Measurements from ENCODE around the gene TAAR8.
"Not testable (repeated sequence)": the region's sequence is repeated elsewhere in the genome, so short reads cannot be mapped to it uniquely, and the experiment has no call there.

Gene TAAR8

DNA sequence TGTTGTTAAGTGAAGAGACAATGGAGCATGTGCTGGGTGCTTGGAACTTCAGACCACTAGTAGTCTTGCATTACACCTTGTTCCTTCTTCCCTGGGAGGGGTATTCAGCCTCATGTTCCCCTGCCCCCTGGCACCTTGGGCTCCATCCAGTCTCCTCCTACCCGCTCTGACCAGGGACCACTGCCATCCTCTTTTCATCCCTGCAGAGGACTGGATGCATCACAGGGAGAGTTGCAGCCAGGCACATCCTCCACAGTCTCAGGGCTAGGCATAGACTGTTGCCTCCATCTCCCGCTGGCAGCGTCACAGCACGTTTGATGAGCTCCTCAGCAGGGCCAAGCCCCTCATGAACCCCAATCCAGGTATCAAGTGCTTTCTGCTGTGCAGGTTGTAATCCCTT is 1.3 kb upstream of the TAAR8 start:
- Histone ChIP-seq H3K4me3 (ENCODE audit: low read depth in 1 of 2, low read length in 2 of 2) (no peak overlapping the region), H3K27ac (ENCODE audit: low read length) (no peak overlapping the region), H3K4me1 (ENCODE audit: control insufficient read depth in 1 of 2, insufficient read depth in 2 of 2, low read length in 2 of 2) (no peaks in the 10 kb centered on the region), H3K27me3 (ENCODE audit: low read depth, low read length) (no peaks in the 10 kb centered on the region), H3K9me3 (ENCODE audit: control insufficient read depth in 1 of 2, low read length in 2 of 2) (no peaks in the 10 kb centered on the region), H3K36me3 (ENCODE audit: control insufficient read depth in 1 of 2, insufficient read depth in 2 of 2, low read length in 2 of 2) (no peaks in the 10 kb centered on the region)

DNA sequence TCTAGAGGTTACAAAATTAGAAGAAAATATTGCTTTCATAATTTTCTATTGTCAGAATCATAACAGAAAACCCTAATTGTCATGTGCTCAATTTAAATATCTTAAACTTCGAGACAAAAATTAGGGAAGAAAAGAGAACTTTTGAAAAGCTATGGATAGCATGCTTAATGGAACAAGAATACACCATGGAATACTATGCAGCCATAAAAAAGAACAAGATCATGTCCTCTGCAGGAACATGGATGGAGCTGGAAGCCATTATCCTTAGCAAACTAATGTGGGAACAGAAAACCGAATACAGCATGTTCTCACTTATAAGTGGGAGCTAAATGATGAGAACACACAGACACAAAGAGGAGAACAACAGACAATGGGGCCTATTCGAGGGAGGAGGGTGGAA is 7.6 kb downstream of the TAAR8 start:
- H3K36me3 ChIP-seq (ENCODE audit: control insufficient read depth in 1 of 2, insufficient read depth in 2 of 2, low read length in 2 of 2); H3K27me3 ChIP-seq (ENCODE audit: low read depth, low read length); H3K27ac ChIP-seq (ENCODE audit: low read length); H3K4me1 ChIP-seq (ENCODE audit: control insufficient read depth in 1 of 2, insufficient read depth in 2 of 2, low read length in 2 of 2); H3K4me3 ChIP-seq (ENCODE audit: low read depth in 1 of 2, low read length in 2 of 2); H3K9me3 ChIP-seq (ENCODE audit: control insufficient read depth in 1 of 2, low read length in 2 of 2): not testable (repeated sequence)

DNA sequence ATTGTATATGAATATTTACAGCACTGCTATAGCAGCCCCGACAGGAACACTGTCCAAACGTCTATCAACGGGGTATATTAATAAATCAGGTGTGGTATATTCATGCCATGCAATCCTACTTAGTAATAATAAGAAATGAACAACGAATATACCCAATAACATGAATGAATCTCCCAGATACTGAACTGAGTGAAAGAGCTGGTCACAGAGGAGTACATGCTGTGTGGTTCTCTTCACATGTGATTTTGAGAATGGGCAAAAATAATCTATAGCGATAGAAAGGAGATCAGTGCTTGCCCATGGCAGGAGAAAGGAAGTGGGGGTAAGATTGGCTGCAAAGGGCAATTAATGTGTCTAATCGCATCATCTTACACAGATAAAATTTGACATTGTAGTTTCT is 13.9 kb downstream of the TAAR8 start:
- no peaks in the 10 kb centered on the region for H3K36me3 ChIP-seq (ENCODE audit: control insufficient read depth in 1 of 2, insufficient read depth in 2 of 2, low read length in 2 of 2)

DNA sequence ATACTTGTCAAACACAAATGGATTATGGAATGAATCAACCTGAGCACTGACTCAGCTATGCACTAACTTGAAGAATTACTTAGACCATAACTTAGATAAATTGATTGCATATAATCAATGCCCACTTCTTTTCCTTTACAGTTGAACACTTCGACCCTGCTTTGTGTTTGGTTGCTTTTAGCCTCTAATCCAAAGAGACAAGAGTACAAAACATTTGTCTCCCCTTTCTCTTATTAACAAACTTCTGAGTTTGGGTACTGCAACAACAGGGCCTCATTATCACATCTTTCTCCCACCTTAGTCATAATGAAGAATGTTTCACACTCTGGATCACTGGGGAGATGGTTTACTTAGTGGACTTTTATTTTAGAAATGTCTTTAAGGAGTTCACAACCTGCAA is 15.1 kb downstream of the TAAR8 start:
- H3K27me3 ChIP-seq (ENCODE audit: low read depth, low read length): no peaks in the 10 kb centered on the region
- H3K36me3 ChIP-seq (ENCODE audit: control insufficient read depth in 1 of 2, insufficient read depth in 2 of 2, low read length in 2 of 2): no peaks in the 10 kb centered on the region
- no peaks in the 10 kb centered on the region for H3K9me3 ChIP-seq (ENCODE audit: control insufficient read depth in 1 of 2, low read length in 2 of 2)
- no peak overlapping the region for H3K4me3 ChIP-seq (ENCODE audit: low read depth in 1 of 2, low read length in 2 of 2)
- no peak overlapping the region for H3K27ac ChIP-seq (ENCODE audit: low read length)
- H3K4me1 ChIP-seq (ENCODE audit: control insufficient read depth in 1 of 2, insufficient read depth in 2 of 2, low read length in 2 of 2): no peaks in the 10 kb centered on the region

More for the DNA sequence above, 13.9 kb downstream of the TAAR8 start:
- no peak overlapping the region for H3K4me3 ChIP-seq (ENCODE audit: low read depth in 1 of 2, low read length in 2 of 2)
- H3K27me3 ChIP-seq (ENCODE audit: low read depth, low read length): no peaks in the 10 kb centered on the region
- H3K4me1 ChIP-seq (ENCODE audit: control insufficient read depth in 1 of 2, insufficient read depth in 2 of 2, low read length in 2 of 2): no peaks in the 10 kb centered on the region
- H3K27ac ChIP-seq (ENCODE audit: low read length): no peak overlapping the region
- H3K9me3 ChIP-seq (ENCODE audit: control insufficient read depth in 1 of 2, low read length in 2 of 2): no peaks in the 10 kb centered on the region

DNA sequence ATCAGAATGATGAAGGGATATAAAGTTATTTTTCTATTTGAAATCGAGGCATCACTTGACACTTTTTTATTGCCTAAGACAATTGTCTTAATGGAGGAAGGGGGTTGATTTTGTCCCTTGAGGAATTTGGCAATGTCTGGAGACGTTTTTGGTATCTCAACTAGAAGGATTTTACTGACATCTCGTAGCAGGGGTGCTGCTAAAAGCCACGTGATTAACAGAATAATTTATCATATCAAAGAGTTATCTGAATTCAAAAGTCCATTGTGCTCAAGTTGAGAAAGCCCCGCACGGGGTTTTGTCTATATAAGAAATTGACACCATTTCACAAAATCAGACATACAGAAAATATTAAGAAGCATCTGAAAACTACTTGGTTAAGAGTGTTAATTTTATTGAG is 16.1 kb downstream of the TAAR8 start:
- H3K27ac ChIP-seq (ENCODE audit: low read length): no peak overlapping the region
- no peaks in the 10 kb centered on the region for H3K27me3 ChIP-seq (ENCODE audit: low read depth, low read length)
- H3K36me3 ChIP-seq (ENCODE audit: control insufficient read depth in 1 of 2, insufficient read depth in 2 of 2, low read length in 2 of 2): no peaks in the 10 kb centered on the region
- H3K9me3 ChIP-seq (ENCODE audit: control insufficient read depth in 1 of 2, low read length in 2 of 2): no peaks in the 10 kb centered on the region
- H3K4me3 ChIP-seq (ENCODE audit: low read depth in 1 of 2, low read length in 2 of 2): no peak overlapping the region
- H3K4me1 ChIP-seq (ENCODE audit: control insufficient read depth in 1 of 2, insufficient read depth in 2 of 2, low read length in 2 of 2): no peaks in the 10 kb centered on the region

DNA sequence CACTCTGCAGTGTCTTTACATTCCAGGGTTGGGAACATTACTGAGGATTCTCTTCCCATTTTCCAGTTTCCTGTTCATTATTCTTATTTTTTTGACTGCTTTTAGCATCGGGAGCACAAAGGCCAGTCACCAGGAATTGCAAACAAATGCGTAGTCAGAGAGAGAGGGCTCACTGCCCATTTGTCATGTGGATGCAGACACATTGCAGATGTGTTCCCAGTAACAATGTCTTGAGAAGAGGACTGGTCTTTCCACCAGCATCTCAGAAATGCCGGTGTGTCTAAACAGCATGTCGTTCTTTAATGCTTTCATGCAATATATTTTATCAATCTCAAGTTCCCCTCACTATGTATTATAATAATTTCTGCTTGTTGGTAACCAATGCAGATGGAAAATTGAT is 16.7 kb downstream of the TAAR8 start:
- Histone ChIP-seq H3K4me3 (ENCODE audit: low read depth in 1 of 2, low read length in 2 of 2) (no peak overlapping the region), H3K4me1 (ENCODE audit: control insufficient read depth in 1 of 2, insufficient read depth in 2 of 2, low read length in 2 of 2) (no peaks in the 10 kb centered on the region), H3K27ac (ENCODE audit: low read length) (no peak overlapping the region), H3K27me3 (ENCODE audit: low read depth, low read length) (no peaks in the 10 kb centered on the region), H3K9me3 (ENCODE audit: control insufficient read depth in 1 of 2, low read length in 2 of 2) (no peaks in the 10 kb centered on the region), H3K36me3 (ENCODE audit: control insufficient read depth in 1 of 2, insufficient read depth in 2 of 2, low read length in 2 of 2) (no peaks in the 10 kb centered on the region)

DNA sequence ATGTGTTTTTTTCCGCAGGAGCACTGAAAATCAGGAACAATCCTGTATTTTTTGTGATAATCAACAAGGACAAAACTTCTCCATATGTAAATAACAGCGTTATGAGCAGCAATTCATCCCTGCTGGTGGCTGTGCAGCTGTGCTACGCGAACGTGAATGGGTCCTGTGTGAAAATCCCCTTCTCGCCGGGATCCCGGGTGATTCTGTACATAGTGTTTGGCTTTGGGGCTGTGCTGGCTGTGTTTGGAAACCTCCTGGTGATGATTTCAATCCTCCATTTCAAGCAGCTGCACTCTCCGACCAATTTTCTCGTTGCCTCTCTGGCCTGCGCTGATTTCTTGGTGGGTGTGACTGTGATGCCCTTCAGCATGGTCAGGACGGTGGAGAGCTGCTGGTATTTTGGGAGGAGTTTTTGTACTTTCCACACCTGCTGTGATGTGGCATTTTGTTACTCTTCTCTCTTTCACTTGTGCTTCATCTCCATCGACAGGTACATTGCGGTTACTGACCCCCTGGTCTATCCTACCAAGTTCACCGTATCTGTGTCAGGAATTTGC is 17.8 kb downstream of the TAAR8 start, which contains the start of gene TAAR6:
Gene TAAR6, plus strand, starts transcription at position 102 of the 557 bp plus-strand sequence. Its CDS starts 0 bp downstream, at position 102.
- H3K9me3 ChIP-seq (ENCODE audit: control insufficient read depth in 1 of 2, low read length in 2 of 2): no peaks in the 10 kb centered on the region
- H3K4me3 ChIP-seq (ENCODE audit: low read depth in 1 of 2, low read length in 2 of 2): no peak within 1 kb of the TSS
- H3K27me3 ChIP-seq (ENCODE audit: low read depth, low read length): no peaks in the 10 kb centered on the region
- no peaks in the 10 kb centered on the region for H3K4me1 ChIP-seq (ENCODE audit: control insufficient read depth in 1 of 2, insufficient read depth in 2 of 2, low read length in 2 of 2)
- no peak within 1 kb of the TSS for H3K27ac ChIP-seq (ENCODE audit: low read length)
- H3K36me3 ChIP-seq (ENCODE audit: control insufficient read depth in 1 of 2, insufficient read depth in 2 of 2, low read length in 2 of 2): no peaks in the 10 kb centered on the region

DNA sequence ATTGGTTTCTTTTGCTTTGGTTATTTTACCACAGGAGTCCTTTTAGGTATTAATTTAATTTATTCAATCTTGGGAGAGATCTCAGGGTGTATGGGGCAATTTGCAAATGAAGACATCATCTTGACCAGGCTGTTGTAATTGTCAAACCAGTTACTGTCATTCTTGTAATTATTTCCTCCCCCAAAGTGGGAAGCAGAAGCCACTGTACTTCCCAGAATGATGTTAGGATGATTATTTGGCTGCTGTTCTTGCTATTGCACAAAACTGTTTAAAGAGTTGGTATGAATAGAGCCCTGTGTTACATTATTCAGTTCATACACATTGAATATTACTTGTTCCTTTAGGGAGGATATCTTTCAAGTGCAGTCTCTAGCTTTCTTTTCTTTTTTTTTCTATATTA is 19.3 kb downstream of the TAAR8 start:
- H3K27ac ChIP-seq (ENCODE audit: low read length): no peak overlapping the region
- no peaks in the 10 kb centered on the region for H3K9me3 ChIP-seq (ENCODE audit: control insufficient read depth in 1 of 2, low read length in 2 of 2)
- H3K36me3 ChIP-seq (ENCODE audit: control insufficient read depth in 1 of 2, insufficient read depth in 2 of 2, low read length in 2 of 2): no peaks in the 10 kb centered on the region

DNA sequence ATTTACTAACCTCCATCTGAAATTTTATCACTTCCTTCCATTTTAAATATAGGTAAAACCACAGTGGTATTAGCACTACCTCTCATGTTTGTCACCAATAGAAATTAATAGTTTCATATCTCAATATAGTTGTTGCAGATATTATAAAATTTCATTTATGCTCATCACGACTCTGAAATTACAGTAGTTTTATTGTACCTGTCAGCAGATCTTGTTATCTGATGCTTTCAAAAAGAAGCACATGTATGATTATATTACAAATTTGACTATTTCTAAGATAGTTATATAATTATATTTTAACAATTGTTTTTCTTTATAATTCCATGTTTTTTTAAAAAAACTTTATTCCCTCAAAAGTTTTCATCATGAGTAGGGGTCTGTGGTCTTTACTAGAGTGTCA is 32.2 kb downstream of the TAAR8 start:
- Histone ChIP-seq H3K36me3 (ENCODE audit: control insufficient read depth in 1 of 2, insufficient read depth in 2 of 2, low read length in 2 of 2) (no peaks in the 10 kb centered on the region), H3K27ac (ENCODE audit: low read length) (no peak overlapping the region), H3K27me3 (ENCODE audit: low read depth, low read length) (no peaks in the 10 kb centered on the region), H3K9me3 (ENCODE audit: control insufficient read depth in 1 of 2, low read length in 2 of 2) (no peaks in the 10 kb centered on the region), H3K4me1 (ENCODE audit: control insufficient read depth in 1 of 2, insufficient read depth in 2 of 2, low read length in 2 of 2) (no peaks in the 10 kb centered on the region), H3K4me3 (ENCODE audit: low read depth in 1 of 2, low read length in 2 of 2) (no peak overlapping the region)

More for the DNA sequence above, 19.3 kb downstream of the TAAR8 start:
- Histone ChIP-seq H3K4me3 (ENCODE audit: low read depth in 1 of 2, low read length in 2 of 2) (no peak overlapping the region), H3K4me1 (ENCODE audit: control insufficient read depth in 1 of 2, insufficient read depth in 2 of 2, low read length in 2 of 2) (no peaks in the 10 kb centered on the region), H3K27me3 (ENCODE audit: low read depth, low read length) (no peaks in the 10 kb centered on the region)

DNA sequence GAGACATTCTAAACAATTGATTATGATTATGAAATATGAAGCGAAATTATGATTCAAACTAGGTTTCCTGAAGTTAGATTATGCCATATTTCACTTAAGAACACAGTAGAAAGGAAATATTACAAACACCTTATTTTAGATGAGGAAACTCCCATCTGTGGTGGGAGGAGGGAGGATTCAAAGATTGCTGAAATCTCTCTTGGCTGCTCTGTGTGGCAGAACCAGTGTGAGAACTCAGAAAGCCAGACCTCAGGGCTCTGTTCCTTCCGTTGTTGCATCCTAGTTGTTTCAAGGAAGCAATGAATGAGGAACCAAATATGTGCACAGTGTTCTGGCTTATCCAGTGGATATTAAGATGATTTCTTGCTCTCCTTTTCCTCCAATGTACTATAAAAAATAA is 35.0 kb downstream of the TAAR8 start:
- Histone ChIP-seq H3K27me3 (ENCODE audit: low read depth, low read length) (no peaks in the 10 kb centered on the region), H3K9me3 (ENCODE audit: control insufficient read depth in 1 of 2, low read length in 2 of 2) (no peaks in the 10 kb centered on the region), H3K27ac (ENCODE audit: low read length) (no peak overlapping the region), H3K4me1 (ENCODE audit: control insufficient read depth in 1 of 2, insufficient read depth in 2 of 2, low read length in 2 of 2) (no peaks in the 10 kb centered on the region), H3K4me3 (ENCODE audit: low read depth in 1 of 2, low read length in 2 of 2) (no peak overlapping the region), H3K36me3 (ENCODE audit: control insufficient read depth in 1 of 2, insufficient read depth in 2 of 2, low read length in 2 of 2) (no peaks in the 10 kb centered on the region)

DNA sequence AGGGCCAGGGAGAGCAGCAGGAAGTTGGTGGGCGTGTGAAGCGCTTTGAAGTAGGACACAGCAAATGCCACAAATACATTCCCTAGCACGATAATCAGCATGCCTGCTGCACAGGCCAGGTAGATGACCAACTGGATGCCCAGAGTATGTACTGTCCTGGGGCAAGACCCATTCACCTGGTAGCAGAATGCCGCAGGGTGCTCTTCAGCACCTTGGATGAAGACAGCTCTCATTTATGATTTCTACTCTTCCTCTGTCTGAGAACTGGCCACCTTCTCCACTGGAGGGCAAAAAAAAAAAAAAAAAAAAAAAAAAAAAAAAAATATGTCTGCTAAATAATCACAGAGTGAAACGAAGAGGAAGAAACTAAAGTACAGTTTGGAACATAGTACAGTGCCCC is 37.0 kb downstream of the TAAR8 start, which contains the start of gene TAAR5:
Gene TAAR5, minus strand, starts transcription at position 288 of the 400 bp plus-strand sequence. Its CDS starts 55 bp downstream, at position 233.
- Histone ChIP-seq H3K36me3 (ENCODE audit: control insufficient read depth in 1 of 2, insufficient read depth in 2 of 2, low read length in 2 of 2) (no peaks in the 10 kb centered on the region), H3K4me1 (ENCODE audit: control insufficient read depth in 1 of 2, insufficient read depth in 2 of 2, low read length in 2 of 2) (no peaks in the 10 kb centered on the region), H3K27ac (ENCODE audit: low read length) (no peak within 1 kb of the TSS), H3K27me3 (ENCODE audit: low read depth, low read length) (no peaks in the 10 kb centered on the region), H3K4me3 (ENCODE audit: low read depth in 1 of 2, low read length in 2 of 2) (no peak within 1 kb of the TSS), H3K9me3 (ENCODE audit: control insufficient read depth in 1 of 2, low read length in 2 of 2) (no peaks in the 10 kb centered on the region)

DNA sequence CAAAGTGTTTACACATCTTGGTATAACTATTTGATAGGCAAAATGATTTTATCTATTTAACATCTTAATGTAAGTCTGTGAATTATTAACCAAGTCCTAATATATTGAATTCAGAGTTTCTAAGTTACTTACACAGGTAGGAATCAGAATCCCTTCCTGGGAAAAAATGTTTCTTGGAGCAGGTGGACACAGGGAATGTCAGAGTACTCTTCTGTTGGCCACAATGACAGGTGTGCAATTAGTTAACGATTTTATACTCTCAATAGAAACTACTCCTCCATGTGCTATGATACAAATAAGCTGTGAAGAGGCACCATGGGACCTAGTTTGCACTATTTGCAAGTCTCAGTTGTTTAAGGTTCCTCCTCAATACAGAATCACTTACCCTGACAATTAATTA is 37.9 kb downstream of the TAAR8 start:
- H3K27ac ChIP-seq (ENCODE audit: low read length): no peak overlapping the region
- H3K9me3 ChIP-seq (ENCODE audit: control insufficient read depth in 1 of 2, low read length in 2 of 2): no peaks in the 10 kb centered on the region
- no peaks in the 10 kb centered on the region for H3K4me1 ChIP-seq (ENCODE audit: control insufficient read depth in 1 of 2, insufficient read depth in 2 of 2, low read length in 2 of 2)
- H3K27me3 ChIP-seq (ENCODE audit: low read depth, low read length): no peaks in the 10 kb centered on the region
- H3K4me3 ChIP-seq (ENCODE audit: low read depth in 1 of 2, low read length in 2 of 2): no peak overlapping the region
- no peaks in the 10 kb centered on the region for H3K36me3 ChIP-seq (ENCODE audit: control insufficient read depth in 1 of 2, insufficient read depth in 2 of 2, low read length in 2 of 2)

All from muscle layer of duodenum (tissue), 2 donors.